ENCODE data around the gene FGD3.

DNA sequence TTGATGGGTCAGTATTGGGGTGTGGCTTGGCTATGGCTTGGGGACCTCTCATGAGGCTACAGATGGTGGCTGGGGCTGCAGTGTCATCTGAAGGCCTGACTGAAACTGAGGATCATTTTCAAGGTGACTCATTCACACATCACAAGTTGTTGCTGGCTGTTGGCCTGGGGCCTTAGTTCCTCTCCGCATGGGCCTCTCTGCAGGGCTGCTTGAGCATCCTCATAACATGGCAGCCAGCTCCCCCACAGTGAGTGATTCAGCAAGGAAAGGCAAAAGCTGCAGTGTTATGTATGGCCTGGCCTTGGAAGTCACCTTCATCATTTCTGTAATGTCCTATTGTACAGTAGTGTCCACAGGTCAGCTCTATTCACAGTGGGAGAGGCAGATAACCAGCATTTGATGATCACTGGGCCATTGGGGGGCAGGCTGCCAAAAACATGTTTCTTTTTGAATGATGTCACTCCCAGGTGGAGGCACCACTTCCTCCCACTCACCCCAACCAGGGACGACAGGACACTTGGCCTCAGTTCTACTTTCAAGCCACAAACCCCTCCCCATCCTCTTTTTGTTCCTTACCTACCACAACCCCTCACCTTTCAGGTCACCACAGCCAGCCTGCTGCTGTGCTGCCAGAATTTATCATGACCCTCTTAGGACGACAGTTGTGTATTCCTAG is 14.4 kb downstream of the FGD3 start:
- TF ChIP-seq, protein P1, sequence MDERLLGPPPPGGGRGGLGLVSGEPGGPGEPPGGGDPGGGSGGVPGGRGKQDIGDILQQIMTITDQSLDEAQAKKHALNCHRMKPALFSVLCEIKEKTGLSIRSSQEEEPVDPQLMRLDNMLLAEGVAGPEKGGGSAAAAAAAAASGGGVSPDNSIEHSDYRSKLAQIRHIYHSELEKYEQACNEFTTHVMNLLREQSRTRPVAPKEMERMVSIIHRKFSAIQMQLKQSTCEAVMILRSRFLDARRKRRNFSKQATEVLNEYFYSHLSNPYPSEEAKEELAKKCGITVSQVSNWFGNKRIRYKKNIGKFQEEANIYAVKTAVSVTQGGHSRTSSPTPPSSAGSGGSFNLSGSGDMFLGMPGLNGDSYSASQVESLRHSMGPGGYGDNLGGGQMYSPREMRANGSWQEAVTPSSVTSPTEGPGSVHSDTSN (CRISPR knock-in tag; IDR thresholded peaks at IDR 0.05; ENCODE audit: low read depth), result no peak
- TF ChIP-seq, protein P1 (tag; conservative IDR thresholded peaks at IDR 0.05; ENCODE audit: low read depth), result no peak
- TF ChIP-seq, protein P2, sequence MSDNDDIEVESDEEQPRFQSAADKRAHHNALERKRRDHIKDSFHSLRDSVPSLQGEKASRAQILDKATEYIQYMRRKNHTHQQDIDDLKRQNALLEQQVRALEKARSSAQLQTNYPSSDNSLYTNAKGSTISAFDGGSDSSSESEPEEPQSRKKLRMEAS (CRISPR knock-in tag; IDR thresholded peaks at IDR 0.05), result no peak
- no peak for TF ChIP-seq NCOA2 (IDR thresholded peaks at IDR 0.05; ENCODE audit: partially characterized antibody in 2 of 2)
- TF ChIP-seq, protein P3, sequence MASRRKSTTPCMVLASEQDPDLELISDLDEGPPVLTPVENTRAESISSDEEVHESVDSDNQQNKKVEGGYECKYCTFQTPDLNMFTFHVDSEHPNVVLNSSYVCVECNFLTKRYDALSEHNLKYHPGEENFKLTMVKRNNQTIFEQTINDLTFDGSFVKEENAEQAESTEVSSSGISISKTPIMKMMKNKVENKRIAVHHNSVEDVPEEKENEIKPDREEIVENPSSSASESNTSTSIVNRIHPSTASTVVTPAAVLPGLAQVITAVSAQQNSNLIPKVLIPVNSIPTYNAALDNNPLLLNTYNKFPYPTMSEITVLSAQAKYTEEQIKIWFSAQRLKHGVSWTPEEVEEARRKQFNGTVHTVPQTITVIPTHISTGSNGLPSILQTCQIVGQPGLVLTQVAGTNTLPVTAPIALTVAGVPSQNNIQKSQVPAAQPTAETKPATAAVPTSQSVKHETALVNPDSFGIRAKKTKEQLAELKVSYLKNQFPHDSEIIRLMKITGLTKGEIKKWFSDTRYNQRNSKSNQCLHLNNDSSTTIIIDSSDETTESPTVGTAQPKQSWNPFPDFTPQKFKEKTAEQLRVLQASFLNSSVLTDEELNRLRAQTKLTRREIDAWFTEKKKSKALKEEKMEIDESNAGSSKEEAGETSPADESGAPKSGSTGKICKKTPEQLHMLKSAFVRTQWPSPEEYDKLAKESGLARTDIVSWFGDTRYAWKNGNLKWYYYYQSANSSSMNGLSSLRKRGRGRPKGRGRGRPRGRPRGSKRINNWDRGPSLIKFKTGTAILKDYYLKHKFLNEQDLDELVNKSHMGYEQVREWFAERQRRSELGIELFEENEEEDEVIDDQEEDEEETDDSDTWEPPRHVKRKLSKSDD (conservative IDR thresholded peaks at IDR 0.05; ENCODE audit: low read length), result no peak
- TF ChIP-seq, protein P4, sequence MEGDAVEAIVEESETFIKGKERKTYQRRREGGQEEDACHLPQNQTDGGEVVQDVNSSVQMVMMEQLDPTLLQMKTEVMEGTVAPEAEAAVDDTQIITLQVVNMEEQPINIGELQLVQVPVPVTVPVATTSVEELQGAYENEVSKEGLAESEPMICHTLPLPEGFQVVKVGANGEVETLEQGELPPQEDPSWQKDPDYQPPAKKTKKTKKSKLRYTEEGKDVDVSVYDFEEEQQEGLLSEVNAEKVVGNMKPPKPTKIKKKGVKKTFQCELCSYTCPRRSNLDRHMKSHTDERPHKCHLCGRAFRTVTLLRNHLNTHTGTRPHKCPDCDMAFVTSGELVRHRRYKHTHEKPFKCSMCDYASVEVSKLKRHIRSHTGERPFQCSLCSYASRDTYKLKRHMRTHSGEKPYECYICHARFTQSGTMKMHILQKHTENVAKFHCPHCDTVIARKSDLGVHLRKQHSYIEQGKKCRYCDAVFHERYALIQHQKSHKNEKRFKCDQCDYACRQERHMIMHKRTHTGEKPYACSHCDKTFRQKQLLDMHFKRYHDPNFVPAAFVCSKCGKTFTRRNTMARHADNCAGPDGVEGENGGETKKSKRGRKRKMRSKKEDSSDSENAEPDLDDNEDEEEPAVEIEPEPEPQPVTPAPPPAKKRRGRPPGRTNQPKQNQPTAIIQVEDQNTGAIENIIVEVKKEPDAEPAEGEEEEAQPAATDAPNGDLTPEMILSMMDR (IDR thresholded peaks at IDR 0.05 in 2 of 3, conservative IDR thresholded peaks at IDR 0.05 in 1 of 3; ENCODE audit: insufficient read depth in 2 of 3, low read depth in 1 of 3, low read length in 3 of 3), result no peak
- TF ChIP-seq, protein P5, sequence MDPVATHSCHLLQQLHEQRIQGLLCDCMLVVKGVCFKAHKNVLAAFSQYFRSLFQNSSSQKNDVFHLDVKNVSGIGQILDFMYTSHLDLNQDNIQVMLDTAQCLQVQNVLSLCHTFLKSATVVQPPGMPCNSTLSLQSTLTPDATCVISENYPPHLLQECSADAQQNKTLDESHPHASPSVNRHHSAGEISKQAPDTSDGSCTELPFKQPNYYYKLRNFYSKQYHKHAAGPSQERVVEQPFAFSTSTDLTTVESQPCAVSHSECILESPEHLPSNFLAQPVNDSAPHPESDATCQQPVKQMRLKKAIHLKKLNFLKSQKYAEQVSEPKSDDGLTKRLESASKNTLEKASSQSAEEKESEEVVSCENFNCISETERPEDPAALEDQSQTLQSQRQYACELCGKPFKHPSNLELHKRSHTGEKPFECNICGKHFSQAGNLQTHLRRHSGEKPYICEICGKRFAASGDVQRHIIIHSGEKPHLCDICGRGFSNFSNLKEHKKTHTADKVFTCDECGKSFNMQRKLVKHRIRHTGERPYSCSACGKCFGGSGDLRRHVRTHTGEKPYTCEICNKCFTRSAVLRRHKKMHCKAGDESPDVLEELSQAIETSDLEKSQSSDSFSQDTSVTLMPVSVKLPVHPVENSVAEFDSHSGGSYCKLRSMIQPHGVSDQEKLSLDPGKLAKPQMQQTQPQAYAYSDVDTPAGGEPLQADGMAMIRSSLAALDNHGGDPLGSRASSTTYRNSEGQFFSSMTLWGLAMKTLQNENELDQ (CRISPR knock-in tag; IDR thresholded peaks at IDR 0.05; ENCODE audit: borderline replicate concordance), result no peak

Measured in K562 (cell line).